HL-60 (cell line): ENCODE results near the gene TMEM72.

Experiments used
- DNase-seq, 2 experiments: peaks; one replicate each; pipeline ENCODE4 v3.0.0-alpha.2; 2010 to 2020; ENCODE audit warnings: low read depth in 1 of 2, low spot score in 1 of 2
- H3K27ac ChIP-seq: fragments of 250-450 bp; sonication (Bioruptor Pico); replicated peaks from 2 replicates; pipeline ENCODE4 v1.5.1; 2020; ENCODE audit warnings: mild to moderate bottlenecking, moderate library complexity
- H3K27me3 ChIP-seq: fragments of 250-450 bp; sonication (Bioruptor Pico); 2 replicates; pipeline ENCODE4 v1.5.1; 2021; ENCODE audit warnings: mild to moderate bottlenecking, moderate library complexity; ENCODE audit not compliant: insufficient read depth, poor library complexity, severe bottlenecking
- H3K4me3 ChIP-seq: replicated peaks from 2 replicates; pipeline ENCODE4 v1.5.1; 2011; ENCODE audit warnings: mild to moderate bottlenecking, control low read depth, low read length; ENCODE audit not compliant: insufficient read depth
- GABPA ChIP-seq: IDR thresholded peaks from 2 replicates; pipeline ENCODE4 v1.6.1; 2012; ENCODE audit warnings: low read depth
- POLR2AphosphoS5 ChIP-seq: IDR thresholded peaks from 2 replicates; pipeline ENCODE4 v1.6.1; 2012; ENCODE audit warnings: low read depth
- SPI1 ChIP-seq: IDR thresholded peaks from 2 replicates; pipeline ENCODE4 v1.6.1; 2012; ENCODE audit warnings: low read depth, mild to moderate bottlenecking, borderline replicate concordance
- TF ChIP-seq, protein P1 (sequence below): IDR thresholded peaks from 2 replicates; pipeline ENCODE4 v1.6.1; 2012; ENCODE audit warnings: low read depth; ENCODE audit not compliant: insufficient replicate concordance
- TF ChIP-seq, protein P2 (sequence below): IDR thresholded peaks from one replicate; pipeline ENCODE4 v1.5.1; 2011; ENCODE audit warnings: low read length, control low read depth, inconsistent platforms; ENCODE audit not compliant: insufficient read depth

TMEM72 gene

DNA sequence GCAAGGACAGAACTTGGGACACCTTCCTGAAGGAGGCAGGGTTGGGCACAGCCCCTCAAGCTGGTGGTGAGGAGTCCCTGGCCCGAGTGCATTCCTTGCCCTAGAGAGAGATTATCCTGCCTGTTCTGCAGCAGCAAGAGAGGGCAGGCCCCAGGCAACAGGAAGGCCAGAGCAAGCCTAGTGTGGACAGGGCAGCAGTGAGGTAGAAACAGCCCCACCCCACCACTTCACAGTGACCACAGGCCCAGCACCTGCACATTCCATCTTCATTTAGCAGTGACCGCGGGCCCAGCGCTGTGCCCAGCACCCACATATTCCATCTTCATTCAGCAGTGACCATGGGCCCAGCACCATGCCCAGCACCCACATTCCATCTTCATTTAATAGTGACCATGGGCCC is 16.4 kb upstream of the TMEM72 start:
- H3K4me3 ChIP-seq = no peak overlapping the region
- DNase-seq = no peak
- TF ChIP-seq, protein P1, sequence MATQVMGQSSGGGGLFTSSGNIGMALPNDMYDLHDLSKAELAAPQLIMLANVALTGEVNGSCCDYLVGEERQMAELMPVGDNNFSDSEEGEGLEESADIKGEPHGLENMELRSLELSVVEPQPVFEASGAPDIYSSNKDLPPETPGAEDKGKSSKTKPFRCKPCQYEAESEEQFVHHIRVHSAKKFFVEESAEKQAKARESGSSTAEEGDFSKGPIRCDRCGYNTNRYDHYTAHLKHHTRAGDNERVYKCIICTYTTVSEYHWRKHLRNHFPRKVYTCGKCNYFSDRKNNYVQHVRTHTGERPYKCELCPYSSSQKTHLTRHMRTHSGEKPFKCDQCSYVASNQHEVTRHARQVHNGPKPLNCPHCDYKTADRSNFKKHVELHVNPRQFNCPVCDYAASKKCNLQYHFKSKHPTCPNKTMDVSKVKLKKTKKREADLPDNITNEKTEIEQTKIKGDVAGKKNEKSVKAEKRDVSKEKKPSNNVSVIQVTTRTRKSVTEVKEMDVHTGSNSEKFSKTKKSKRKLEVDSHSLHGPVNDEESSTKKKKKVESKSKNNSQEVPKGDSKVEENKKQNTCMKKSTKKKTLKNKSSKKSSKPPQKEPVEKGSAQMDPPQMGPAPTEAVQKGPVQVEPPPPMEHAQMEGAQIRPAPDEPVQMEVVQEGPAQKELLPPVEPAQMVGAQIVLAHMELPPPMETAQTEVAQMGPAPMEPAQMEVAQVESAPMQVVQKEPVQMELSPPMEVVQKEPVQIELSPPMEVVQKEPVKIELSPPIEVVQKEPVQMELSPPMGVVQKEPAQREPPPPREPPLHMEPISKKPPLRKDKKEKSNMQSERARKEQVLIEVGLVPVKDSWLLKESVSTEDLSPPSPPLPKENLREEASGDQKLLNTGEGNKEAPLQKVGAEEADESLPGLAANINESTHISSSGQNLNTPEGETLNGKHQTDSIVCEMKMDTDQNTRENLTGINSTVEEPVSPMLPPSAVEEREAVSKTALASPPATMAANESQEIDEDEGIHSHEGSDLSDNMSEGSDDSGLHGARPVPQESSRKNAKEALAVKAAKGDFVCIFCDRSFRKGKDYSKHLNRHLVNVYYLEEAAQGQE = no peak
- TF ChIP-seq POLR2AphosphoS5 (no peak), SPI1 (no peak), GABPA (no peak)
- TF ChIP-seq, protein P2, sequence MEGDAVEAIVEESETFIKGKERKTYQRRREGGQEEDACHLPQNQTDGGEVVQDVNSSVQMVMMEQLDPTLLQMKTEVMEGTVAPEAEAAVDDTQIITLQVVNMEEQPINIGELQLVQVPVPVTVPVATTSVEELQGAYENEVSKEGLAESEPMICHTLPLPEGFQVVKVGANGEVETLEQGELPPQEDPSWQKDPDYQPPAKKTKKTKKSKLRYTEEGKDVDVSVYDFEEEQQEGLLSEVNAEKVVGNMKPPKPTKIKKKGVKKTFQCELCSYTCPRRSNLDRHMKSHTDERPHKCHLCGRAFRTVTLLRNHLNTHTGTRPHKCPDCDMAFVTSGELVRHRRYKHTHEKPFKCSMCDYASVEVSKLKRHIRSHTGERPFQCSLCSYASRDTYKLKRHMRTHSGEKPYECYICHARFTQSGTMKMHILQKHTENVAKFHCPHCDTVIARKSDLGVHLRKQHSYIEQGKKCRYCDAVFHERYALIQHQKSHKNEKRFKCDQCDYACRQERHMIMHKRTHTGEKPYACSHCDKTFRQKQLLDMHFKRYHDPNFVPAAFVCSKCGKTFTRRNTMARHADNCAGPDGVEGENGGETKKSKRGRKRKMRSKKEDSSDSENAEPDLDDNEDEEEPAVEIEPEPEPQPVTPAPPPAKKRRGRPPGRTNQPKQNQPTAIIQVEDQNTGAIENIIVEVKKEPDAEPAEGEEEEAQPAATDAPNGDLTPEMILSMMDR = no peak
- no peak overlapping the region for H3K27ac ChIP-seq
- no peaks in the 10 kb centered on the region for H3K27me3 ChIP-seq

DNA sequence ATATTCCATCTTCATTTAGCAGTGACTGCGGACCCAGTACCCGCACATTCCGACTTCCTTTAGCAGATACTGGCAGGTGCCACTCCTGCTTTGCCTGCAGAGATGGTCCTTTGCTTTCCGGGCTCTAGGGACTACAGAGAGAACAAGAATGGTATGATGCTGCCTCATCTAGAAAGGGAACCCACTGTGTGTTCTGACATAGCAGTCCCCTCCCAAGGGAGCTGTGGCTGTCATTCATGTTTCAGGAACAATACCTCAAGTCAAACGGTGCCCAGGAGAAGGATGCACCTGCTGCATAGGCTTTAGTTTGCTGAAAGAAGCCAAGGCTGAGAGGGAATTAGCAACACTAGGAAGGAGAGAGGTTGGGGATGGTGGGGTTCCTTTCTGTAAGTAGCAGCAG is 15.9 kb upstream of the TMEM72 start:
- no peaks in the 10 kb centered on the region for H3K27me3 ChIP-seq
- DNase-seq = no peak
- H3K4me3 ChIP-seq = no peak overlapping the region
- H3K27ac ChIP-seq = no peak overlapping the region
- no peak for TF ChIP-seq SPI1
- TF ChIP-seq POLR2AphosphoS5 = no peak
- TF ChIP-seq, protein P2 = no peak
- no peak for TF ChIP-seq GABPA
- TF ChIP-seq, protein P1 = no peak

DNA sequence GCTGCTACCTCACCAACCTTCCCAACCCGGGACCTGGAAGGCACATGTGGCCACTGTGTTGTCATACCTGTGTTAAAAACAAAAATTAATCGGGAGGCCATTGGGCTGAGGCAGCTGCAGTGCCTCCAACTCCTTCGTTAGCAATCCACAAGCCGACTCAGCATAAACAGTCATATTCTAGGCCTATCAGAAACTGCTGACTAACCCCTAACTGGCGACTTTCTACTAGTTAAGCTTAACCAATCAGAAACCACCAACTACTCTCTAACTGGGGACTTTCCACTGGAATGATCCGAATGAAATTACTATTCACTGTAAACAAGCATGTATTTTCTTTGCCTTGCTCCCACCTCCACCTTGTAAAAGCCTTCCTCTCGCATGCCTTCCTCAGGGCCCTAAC is 14.1 kb upstream of the TMEM72 start:
- TF ChIP-seq GABPA (no peak), SPI1 (no peak), POLR2AphosphoS5 (no peak)
- TF ChIP-seq, protein P1 = no peak
- TF ChIP-seq, protein P2 = no peak
- no peak for DNase-seq
- H3K27ac ChIP-seq = no peak overlapping the region
- no peak overlapping the region for H3K4me3 ChIP-seq
- no peaks in the 10 kb centered on the region for H3K27me3 ChIP-seq
